IMR-90 (cell line): ENCODE results near the gene KCNQ5. TPM values are rescaled to one million over a fixed set of nuclear protein-coding genes. Genes with fewer than 3 reads are reported as not detected.
A peak's percentile ranks its signal among the peaks of the same experiment; 100 is the strongest.

Source experiments
- ATAC-seq: fragments of 200-7000 bp; cut with Tn5 transposase; 2 replicates; pipeline ENCODE4 v1.9.1; 2020; ENCODE audit warnings: low read depth, mild to moderate bottlenecking, moderate library complexity
- BruUV-seq: library from RNA; stranded (reverse); fragments of 400-500 nt; replicated peaks from 2 replicates; lab custom pipeline; 2021; lab: Mats Ljungman, UMichigan
- CTCF ChIA-PET: fragments of 300-600 bp; formaldehyde crosslinking; extraction: SDS; loops from one replicate; lab custom pipeline; 2021; ENCODE audit warnings: antibody characterized with exemption; lab: Yijun Ruan, JAX
- POLR2A ChIA-PET: fragments of 300-600 bp; sonication (Branson Sonifier 250); formaldehyde crosslinking; loops from one replicate; lab custom pipeline; 2022; ENCODE audit warnings: antibody characterized with exemption; ENCODE audit not compliant: unreplicated experiment; lab: Charles Lee
- DNase-seq: peaks from one replicate; pipeline ENCODE4 v3.0.0; 2013
- H2AFZ ChIP-seq: replicated peaks from 2 replicates; pipeline ENCODE3; 2013; ENCODE audit warnings: low read length, mild to moderate bottlenecking; ENCODE audit not compliant: poor library complexity
- H2AK5ac ChIP-seq: 2 replicates; pipeline ENCODE4 v1.6.1; 2013; ENCODE audit warnings: low read depth, low read length, inconsistent platforms
- H2AK9ac ChIP-seq: replicated peaks from 2 replicates; pipeline ENCODE3; 2013; ENCODE audit warnings: mild to moderate bottlenecking, low read depth, low read length, moderate library complexity; ENCODE audit not compliant: poor library complexity
- H2BK120ac ChIP-seq: 2 replicates; pipeline ENCODE4 v1.6.1; 2013; ENCODE audit warnings: low read depth, low read length, inconsistent platforms
- H2BK15ac ChIP-seq: 3 replicates; pipeline ENCODE4 v1.6.1; 2013; ENCODE audit warnings: low read depth, low read length, inconsistent platforms
- H2BK20ac ChIP-seq: 2 replicates; pipeline ENCODE4 v1.6.1; 2013; ENCODE audit warnings: low read depth, mild to moderate bottlenecking, inconsistent platforms, low read length, moderate library complexity
- H2BK5ac ChIP-seq: 2 replicates; pipeline ENCODE4 v1.6.1; 2013; ENCODE audit warnings: mild to moderate bottlenecking, low read depth, low read length, inconsistent platforms; ENCODE audit not compliant: poor library complexity, severe bottlenecking
- H3K14ac ChIP-seq: replicated peaks from 2 replicates; pipeline ENCODE4 v1.6.1; 2013; ENCODE audit warnings: low read depth, low read length, inconsistent platforms
- H3K18ac ChIP-seq: 2 replicates; pipeline ENCODE4 v1.6.1; 2013; ENCODE audit warnings: low read depth, low read length, control low read depth
- H3K23ac ChIP-seq: 2 replicates; pipeline ENCODE4 v1.6.1; 2013; ENCODE audit warnings: low read depth, low read length, inconsistent platforms
- H3K27ac ChIP-seq: 2 replicates; pipeline ENCODE4 v1.5.1; 2013; ENCODE audit warnings: mild to moderate bottlenecking, control low read depth, low read length; ENCODE audit not compliant: insufficient read depth
- H3K27me3 ChIP-seq: 2 replicates; pipeline ENCODE4 v1.6.1; 2013; ENCODE audit warnings: low read length; ENCODE audit not compliant: control insufficient read depth, insufficient read depth
- H3K36me3 ChIP-seq: 2 replicates; pipeline ENCODE4 v1.6.1; 2013; ENCODE audit warnings: low read length, mixed read lengths; ENCODE audit not compliant: control insufficient read depth, insufficient read depth
- H3K4ac ChIP-seq: 2 replicates; pipeline ENCODE4 v1.6.1; 2013; ENCODE audit warnings: low read depth, low read length, inconsistent platforms
- H3K4me1 ChIP-seq: 2 replicates; pipeline ENCODE4 v1.6.1; 2013; ENCODE audit warnings: low read length, mixed read lengths; ENCODE audit not compliant: control insufficient read depth, insufficient read depth
- H3K4me2 ChIP-seq: 2 replicates; pipeline ENCODE4 v1.6.1; 2013; ENCODE audit warnings: low read depth, mild to moderate bottlenecking, control low read depth, low read length, moderate library complexity
- H3K4me3 ChIP-seq: 2 replicates; pipeline ENCODE4 v1.5.1; 2013; ENCODE audit warnings: low read depth, mild to moderate bottlenecking, control low read depth, low read length, moderate library complexity; ENCODE audit not compliant: insufficient read depth
- H3K56ac ChIP-seq: 2 replicates; pipeline ENCODE4 v1.6.1; 2013; ENCODE audit warnings: low read length, inconsistent platforms; ENCODE audit not compliant: insufficient read depth; ENCODE audit errors: extremely low read depth
- H3K79me1 ChIP-seq, 2 experiments: 2 replicates each; pipeline ENCODE4 v1.6.1; 2013; ENCODE audit warnings: low read length in 2 of 2, inconsistent platforms in 1 of 2, low read depth in 1 of 2
- H3K9ac ChIP-seq: 2 replicates; pipeline ENCODE4 v1.6.1; 2013; ENCODE audit warnings: low read depth, low read length, control low read depth
- H3K9me1 ChIP-seq: 2 replicates; pipeline ENCODE4 v1.6.1; 2013; ENCODE audit warnings: low read length, inconsistent platforms; ENCODE audit not compliant: insufficient read depth
- H3K9me3 ChIP-seq: 2 replicates; pipeline ENCODE4 v1.6.1; 2013; ENCODE audit warnings: low read length; ENCODE audit not compliant: control insufficient read depth, insufficient read depth
- H4K20me1 ChIP-seq: 2 replicates; pipeline ENCODE4 v1.6.1; 2013; ENCODE audit warnings: low read length, inconsistent platforms; ENCODE audit not compliant: insufficient read depth
- H4K5ac ChIP-seq: 2 replicates; pipeline ENCODE4 v1.6.1; 2013; ENCODE audit warnings: mild to moderate bottlenecking, low read depth, low read length, control low read depth
- H4K8ac ChIP-seq, 2 experiments: 2 replicates each; pipeline ENCODE4 v1.6.1; 2013; ENCODE audit warnings: low read depth in 2 of 2, low read length in 2 of 2, control low read depth in 1 of 2, inconsistent platforms in 1 of 2
- H4K91ac ChIP-seq: 2 replicates; pipeline ENCODE4 v1.6.1; 2013; ENCODE audit warnings: low read depth, low read length, inconsistent platforms; ENCODE audit not compliant: insufficient read depth
- CEBPB ChIP-seq: IDR thresholded peaks from 2 replicates; pipeline ENCODE4 v1.6.1; 2012; ENCODE audit warnings: low read depth, low read length, improper control_type of control experiment
- MXI1 ChIP-seq: IDR thresholded peaks from 2 replicates; pipeline ENCODE4 v1.6.1; 2012; ENCODE audit warnings: low read depth, mild to moderate bottlenecking, low read length, moderate library complexity, borderline replicate concordance
- RCOR1 ChIP-seq: IDR thresholded peaks from 2 replicates; pipeline ENCODE4 v1.6.1; 2012; ENCODE audit warnings: mild to moderate bottlenecking, low read length, improper control_type of control experiment; ENCODE audit not compliant: insufficient replicate concordance
- WGBS, 2 experiments: methylation state at CpG; one replicate each; pipeline versions ENCODE4 v1.1.5 to v1.1.7; 2013; ENCODE audit warnings: missing lambda C conversion rate in 2 of 2; ENCODE audit not compliant: insufficient read length in 1 of 2; ENCODE audit errors: extremely low coverage in 2 of 2; 5-methylcytosine and 5-hydroxymethylcytosine counted together
- dilution Hi-C: fragments of 300-500 bp; cut with HindIII; formaldehyde crosslinking; loops from one replicate; pipeline ENCODE4 v1.14.3; 2018; ENCODE audit warnings: low sequenced_read_pairs; ENCODE audit not compliant: unreplicated experiment
- in situ Hi-C: fragments of 300-500 bp; cut with MboI; formaldehyde crosslinking; loops from 3 replicates; pipeline ENCODE4 v1.14.3; 2019; ENCODE audit warnings: low sequenced_read_pairs, inconsistent platforms, mixed read lengths
- intact Hi-C: fragments of 100-400 bp; cut with micrococcal nuclease; formaldehyde crosslinking; loops from 2 replicates; pipeline ENCODE4 v1.10.0; 2022
- polyA plus RNA-seq, 3 experiments: library from polyadenylated mRNA; depleted of rRNA; stranded (reverse); fragments of >200 nt; gene quantifications; 2 replicates each; pipeline ENCODE4 v1.2.3, GENCODE V29; 2012; ENCODE audit warnings: low replicate concordance in 1 of 3
- total RNA-seq: library from RNA; depleted of rRNA; stranded (reverse); fragments of >200 nt; gene quantifications from 2 replicates; pipeline ENCODE4 v1.2.3, GENCODE V29; 2012

KCNQ5 gene
- total and polyA plus RNA-seq, 2 of the 4 experiments (the other 2 are of a cell fraction): 0.75 to 1.3 TPM

GRCh38 chr6:73042892-73043291 is 421.0 kb downstream of the KCNQ5 start:
- Histone ChIP-seq H3K4ac (no peak overlapping the region), H3K56ac (no peak overlapping the region), H4K20me1 (no peaks in the 10 kb centered on the region), H2BK5ac (no peak overlapping the region), H4K8ac (no peak overlapping the region), H2AK5ac (no peak overlapping the region), H3K27ac (no peak overlapping the region), H3K9me1 (no peaks in the 10 kb centered on the region), H3K4me3 (no peak overlapping the region), H3K9me3 (no peaks in the 10 kb centered on the region), H2BK20ac (no peak overlapping the region), H2AK9ac (no peak overlapping the region), H3K36me3 (no peaks in the 10 kb centered on the region), H3K23ac (no peak overlapping the region), H4K5ac (no peak overlapping the region), H3K79me1 (no peaks in the 10 kb centered on the region), H3K14ac (no peak overlapping the region), H3K4me2 (no peak overlapping the region), H3K27me3 (no peaks in the 10 kb centered on the region), H2BK120ac (no peak overlapping the region), H4K91ac (no peak overlapping the region), H2BK15ac (no peak overlapping the region), H3K9ac (no peak overlapping the region), H3K4me1 (no peaks in the 10 kb centered on the region), H3K18ac (no peak overlapping the region), H2AFZ (no peak overlapping the region)
- ATAC-seq (no peak), DNase-seq (no peak)
- dilution Hi-C loops (no loop called here), intact Hi-C loops (no loop called here), in situ Hi-C loops (no loop called here)
- no TSS peak for BruUV-seq
- CTCF ChIA-PET: no interaction called here
- POLR2A ChIA-PET: no interaction called here
- no CpG with 5 or more reads among the region's 1 CpG for WGBS, 2 experiments
- TF ChIP-seq MXI1: no peak
- peak; percentile 94 for TF ChIP-seq CEBPB
- no peak for TF ChIP-seq RCOR1
